GM19193 (cell line): Measurements from ENCODE around the gene HMOX1.

ENCODE experiments used
- POLR2A ChIP-seq: IDR thresholded peaks from 4 replicates; pipeline ENCODE4 v1.6.1; 2011; ENCODE audit not compliant: insufficient read depth, insufficient read length; ENCODE audit errors: extremely low read depth

Gene HMOX1

GRCh38 chr22:35441489-35442100 is 60.7 kb downstream of the HMOX1 start:
- no peak for TF ChIP-seq POLR2A

DNA sequence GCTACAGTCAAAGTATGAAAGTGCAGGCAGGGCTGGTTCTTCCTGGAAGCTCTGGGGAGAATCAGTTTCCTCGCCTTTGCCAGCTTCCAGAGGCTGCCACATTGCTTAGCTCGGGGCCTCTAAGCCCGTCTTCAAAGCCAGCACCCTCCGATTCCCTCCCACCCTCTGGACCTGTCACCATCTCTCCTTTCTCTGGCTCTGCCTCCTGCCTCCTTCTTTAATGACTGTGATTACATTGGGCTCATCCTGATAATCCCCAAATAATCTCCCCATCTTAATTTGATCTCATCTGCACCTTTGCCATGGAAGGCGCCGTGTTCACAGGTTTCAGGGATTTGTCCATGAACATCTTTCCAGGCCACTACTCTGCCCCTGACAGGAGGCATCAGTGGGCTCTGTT is 61.6 kb downstream of the HMOX1 start:
- TF ChIP-seq POLR2A: no peak

DNA sequence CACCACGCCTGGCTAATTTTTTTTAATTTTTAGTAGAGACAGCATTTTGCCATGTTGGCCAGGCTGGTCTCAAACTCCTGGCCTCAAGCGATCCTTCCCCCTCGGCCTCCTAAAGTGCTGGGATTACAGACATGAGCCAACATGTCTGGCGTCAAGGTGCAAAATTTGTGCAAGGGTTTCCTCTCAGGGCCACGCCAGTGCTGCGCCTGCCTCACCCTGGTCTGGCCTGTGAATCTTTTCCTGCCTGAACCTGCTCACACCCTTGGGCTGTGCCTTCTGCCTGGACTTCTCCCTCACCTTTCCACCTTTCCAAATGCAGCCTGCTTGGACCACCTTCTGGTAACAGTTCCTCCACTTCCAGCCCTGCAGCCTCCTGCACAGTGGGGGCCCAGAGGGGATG is 62.4 kb downstream of the HMOX1 start:
- TF ChIP-seq POLR2A: no peak
